ENCODE data around the gene LRPAP1.

Gene LRPAP1

DNA sequence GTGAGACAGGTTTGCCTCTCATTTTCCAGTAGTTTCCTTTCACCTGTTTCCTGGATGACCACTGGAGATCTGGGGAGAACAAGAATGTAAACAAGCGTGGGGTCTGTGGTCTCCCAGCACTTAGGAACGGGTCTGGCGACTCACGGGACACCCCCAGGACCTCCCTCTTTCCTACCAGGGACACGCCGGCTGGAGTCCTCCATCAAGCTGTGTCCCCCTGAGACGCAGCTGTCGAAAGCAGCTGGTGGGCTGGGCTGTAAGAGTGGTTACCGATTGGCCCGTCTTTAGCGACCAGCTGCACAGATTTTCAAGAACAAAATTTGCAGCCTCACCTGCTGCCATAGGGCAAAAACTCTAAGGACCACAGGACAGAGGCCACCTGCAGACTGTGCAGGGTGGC lies 11.9 kb downstream of the LRPAP1 start:
- TF ChIP-seq, protein P1, sequence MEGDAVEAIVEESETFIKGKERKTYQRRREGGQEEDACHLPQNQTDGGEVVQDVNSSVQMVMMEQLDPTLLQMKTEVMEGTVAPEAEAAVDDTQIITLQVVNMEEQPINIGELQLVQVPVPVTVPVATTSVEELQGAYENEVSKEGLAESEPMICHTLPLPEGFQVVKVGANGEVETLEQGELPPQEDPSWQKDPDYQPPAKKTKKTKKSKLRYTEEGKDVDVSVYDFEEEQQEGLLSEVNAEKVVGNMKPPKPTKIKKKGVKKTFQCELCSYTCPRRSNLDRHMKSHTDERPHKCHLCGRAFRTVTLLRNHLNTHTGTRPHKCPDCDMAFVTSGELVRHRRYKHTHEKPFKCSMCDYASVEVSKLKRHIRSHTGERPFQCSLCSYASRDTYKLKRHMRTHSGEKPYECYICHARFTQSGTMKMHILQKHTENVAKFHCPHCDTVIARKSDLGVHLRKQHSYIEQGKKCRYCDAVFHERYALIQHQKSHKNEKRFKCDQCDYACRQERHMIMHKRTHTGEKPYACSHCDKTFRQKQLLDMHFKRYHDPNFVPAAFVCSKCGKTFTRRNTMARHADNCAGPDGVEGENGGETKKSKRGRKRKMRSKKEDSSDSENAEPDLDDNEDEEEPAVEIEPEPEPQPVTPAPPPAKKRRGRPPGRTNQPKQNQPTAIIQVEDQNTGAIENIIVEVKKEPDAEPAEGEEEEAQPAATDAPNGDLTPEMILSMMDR (IDR thresholded peaks at IDR 0.05; ENCODE audit: insufficient read depth, missing control alignments), result no peak
- no peak for DNase-seq (ENCODE audit: insufficient read length, low spot score)
- FAIRE-seq, result no peak

DNA sequence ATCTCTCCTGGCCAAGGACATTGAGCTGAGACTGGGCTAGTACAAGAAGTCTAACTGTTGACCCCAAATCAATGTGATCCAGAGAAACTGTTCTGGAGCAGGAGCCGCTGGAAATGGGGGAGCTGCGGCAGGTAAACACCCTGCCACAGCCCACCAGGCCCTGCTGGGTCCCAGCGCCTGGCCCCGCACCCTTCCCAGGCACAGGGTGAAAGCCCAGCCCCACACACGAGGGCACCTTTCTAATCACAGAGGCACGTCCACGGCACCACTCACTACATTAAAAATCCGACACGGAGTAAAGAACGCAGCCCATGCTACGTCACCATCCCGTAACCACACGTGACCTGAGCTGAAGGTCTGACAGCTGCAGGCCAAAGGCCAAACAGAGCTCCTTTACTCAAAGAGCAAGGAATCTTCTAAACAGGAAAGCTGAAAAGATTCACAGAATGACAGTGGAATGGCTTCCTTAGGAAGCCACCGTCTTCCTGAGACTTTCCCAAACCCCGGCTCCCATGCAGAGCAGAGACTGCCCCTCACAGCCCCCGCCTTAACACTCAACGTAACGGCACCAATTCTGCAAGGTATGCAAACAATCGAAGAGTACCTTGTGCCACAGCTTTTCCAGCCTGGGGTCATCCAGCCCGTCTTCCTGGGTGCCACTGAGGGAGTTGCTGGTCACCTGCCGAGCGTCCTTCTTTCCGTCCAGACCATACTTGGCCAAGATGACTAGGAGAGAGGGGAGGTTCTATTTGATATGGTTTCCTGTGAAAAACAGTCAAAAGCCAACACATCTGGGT lies 12.6 kb downstream of the LRPAP1 start:
- FAIRE-seq (no peak), DNase-seq (ENCODE audit: insufficient read length, low spot score) (no peak)
- TF ChIP-seq, protein P1 (IDR thresholded peaks at IDR 0.05; ENCODE audit: insufficient read depth, missing control alignments), result no peak

DNA sequence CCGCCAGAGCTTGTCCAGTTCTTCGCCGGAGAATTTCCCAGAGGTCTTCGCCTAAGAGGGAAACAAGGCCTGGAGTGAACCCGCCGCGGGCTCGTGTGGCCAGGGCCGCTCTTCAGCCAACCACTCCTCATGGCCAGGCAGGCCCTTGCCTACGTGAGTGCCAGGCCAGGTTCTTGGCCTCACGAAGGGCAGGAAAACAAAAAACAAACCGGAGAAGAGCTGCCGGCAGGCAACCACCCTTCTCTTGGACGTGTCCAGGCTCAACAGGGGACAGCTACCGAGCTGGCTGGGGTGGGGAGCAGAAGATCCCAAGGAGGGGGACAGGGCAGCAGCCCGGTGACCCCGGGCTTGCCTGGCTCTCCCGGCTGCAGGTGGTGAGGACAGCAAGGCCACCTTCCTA lies 13.3 kb downstream of the LRPAP1 start:
- DNase-seq (ENCODE audit: insufficient read length, low spot score) (no peak), FAIRE-seq (no peak)
- TF ChIP-seq, protein P1 (IDR thresholded peaks at IDR 0.05; ENCODE audit: insufficient read depth, missing control alignments), result no peak

DNA sequence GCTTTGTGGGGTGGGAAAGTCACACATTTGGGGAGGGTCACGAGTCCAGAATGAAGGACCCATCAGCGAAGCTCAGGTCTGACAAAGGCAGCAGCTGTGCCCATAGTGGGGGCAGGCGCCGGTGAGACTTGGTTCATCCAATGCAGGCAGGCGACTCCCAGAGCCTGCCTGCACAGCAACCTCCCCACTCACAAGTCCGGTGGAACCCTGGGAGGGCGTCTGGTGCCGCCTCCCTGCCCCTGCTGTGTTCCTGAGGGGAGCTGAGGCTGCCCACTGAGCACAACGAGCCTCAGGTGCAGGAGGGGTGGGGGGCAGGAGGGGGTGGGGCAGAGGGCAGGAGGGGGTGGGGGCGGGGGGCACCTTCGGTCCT lies 13.7 kb downstream of the LRPAP1 start:
- FAIRE-seq (no peak), DNase-seq (ENCODE audit: insufficient read length, low spot score) (no peak)
- TF ChIP-seq, protein P1 (IDR thresholded peaks at IDR 0.05; ENCODE audit: insufficient read depth, missing control alignments), result no peak

DNA sequence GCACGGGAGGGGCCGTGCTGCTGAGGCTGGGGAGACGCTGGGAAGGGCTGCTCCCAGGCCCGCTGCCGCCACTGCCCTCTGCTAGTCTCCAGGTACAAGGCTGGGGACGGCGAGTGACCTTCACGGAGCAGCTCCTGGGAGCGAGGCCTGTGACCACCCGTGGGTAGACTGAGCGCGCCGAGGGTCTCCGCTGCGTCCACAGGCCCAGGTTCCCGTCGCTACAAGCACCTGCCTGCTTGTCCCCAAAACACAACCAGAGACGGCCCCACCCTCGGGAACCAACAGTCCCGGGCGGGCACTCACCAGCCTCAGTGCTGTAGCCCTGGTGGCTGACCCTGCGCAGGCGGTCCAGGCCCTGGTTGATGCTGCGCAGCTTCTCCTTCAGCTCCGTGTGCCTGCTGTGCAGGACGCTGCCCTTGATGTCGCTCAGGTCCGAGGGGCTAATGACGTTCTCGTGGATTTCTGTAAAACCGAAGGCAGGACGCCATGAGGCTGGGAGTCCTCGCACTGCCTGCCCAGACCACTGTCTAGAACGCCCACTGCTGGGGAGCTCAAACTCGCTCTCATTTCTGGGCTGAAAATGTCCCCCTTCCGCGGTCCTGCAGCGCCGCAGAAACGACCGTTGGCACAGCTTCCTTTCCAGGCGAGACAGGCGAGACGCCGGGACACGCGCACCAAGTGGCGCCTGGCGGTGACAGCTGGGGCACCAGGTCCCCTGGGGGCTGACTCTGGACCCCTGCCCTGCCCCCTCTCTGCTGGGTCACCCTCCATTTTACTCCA lies 14.3 kb downstream of the LRPAP1 start:
- DNase-seq (ENCODE audit: insufficient read length, low spot score) (no peak), FAIRE-seq (no peak)
- TF ChIP-seq, protein P1 (IDR thresholded peaks at IDR 0.05; ENCODE audit: insufficient read depth, missing control alignments), result no peak

DNA sequence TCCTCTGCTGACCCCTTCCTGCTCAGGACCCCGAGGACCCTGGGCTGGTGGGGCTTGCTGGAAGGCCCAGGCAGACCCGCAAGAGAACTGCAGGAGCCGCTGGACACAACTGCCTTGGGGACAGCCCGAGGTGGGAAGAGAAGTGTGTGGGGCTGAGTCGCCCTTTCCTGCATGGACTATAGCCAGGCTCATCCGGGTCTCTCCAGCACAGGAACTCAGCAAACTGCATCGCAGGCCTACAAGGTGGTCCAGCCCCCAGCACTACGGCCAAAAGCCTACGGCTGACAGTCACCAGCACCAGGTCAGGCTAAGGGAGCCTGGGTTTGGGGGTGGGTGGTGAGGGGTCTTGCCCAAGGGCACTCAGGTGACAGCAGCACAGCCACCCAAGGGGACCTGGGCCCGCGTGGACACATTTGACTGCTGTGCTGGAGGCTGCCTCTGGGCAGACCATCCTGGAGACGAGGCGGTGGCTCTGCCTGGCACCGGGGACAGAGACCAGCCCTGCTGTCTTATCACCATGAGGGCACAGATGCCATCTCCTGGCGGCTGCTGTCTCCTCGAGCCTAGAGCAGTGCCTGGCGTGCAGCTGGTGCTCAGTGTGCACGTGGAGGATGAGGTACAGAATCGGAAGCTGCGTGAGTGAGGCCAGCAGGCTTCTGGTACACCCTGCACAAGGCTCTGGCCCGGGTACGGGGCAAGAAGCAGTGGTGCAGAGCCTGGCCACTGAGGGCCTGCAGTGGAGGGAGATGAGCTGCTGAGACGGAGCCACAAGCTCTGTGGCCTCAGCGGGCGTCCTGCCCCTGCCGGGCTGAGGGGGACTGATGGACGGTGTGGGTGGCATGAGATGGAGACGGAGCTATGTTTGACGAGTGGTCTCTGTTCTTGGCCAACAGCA lies 15.1 kb downstream of the LRPAP1 start:
- FAIRE-seq, result no peak
- TF ChIP-seq, protein P1 (IDR thresholded peaks at IDR 0.05; ENCODE audit: insufficient read depth, missing control alignments), result no peak
- no peak for DNase-seq (ENCODE audit: insufficient read length, low spot score)

Data from D721Med (cell line).